Neural cell (in vitro differentiated cells): ENCODE data around the gene MACC1. TPM values are rescaled to one million over a fixed set of nuclear protein-coding genes. Genes with fewer than 3 reads are reported as not detected.

Source experiments
- H2AFZ ChIP-seq: fragments of 200-600, 300-800 bp; sonication (generic), shearing (Covaris generic); 2 replicates; pipeline ENCODE4 v1.6.0; 2014; ENCODE audit warnings: low read depth, mild to moderate bottlenecking, antibody characterized with exemption, low read length, moderate library complexity
- H3F3A ChIP-seq: fragments of 200-600 bp; shearing (Covaris generic); 2 replicates; pipeline ENCODE4 v1.6.1; 2016; ENCODE audit warnings: mild to moderate bottlenecking, moderate library complexity, mixed read lengths, antibody characterized with exemption, low read length; ENCODE audit not compliant: insufficient read depth, poor library complexity, severe bottlenecking
- H3K27ac ChIP-seq: fragments of 200-600, 300-800 bp; sonication (generic), shearing (Covaris generic); 2 replicates; pipeline ENCODE4 v1.5.1; 2014; ENCODE audit warnings: mild to moderate bottlenecking, low read length, moderate library complexity
- H3K27me3 ChIP-seq: fragments of 300-800, 200-600 bp; sonication (generic), shearing (Covaris generic); 2 replicates; pipeline ENCODE4 v1.6.0; 2014; ENCODE audit warnings: mild to moderate bottlenecking, low read depth, low read length, moderate library complexity; ENCODE audit not compliant: insufficient read depth
- H3K36me3 ChIP-seq: fragments of 300-800, 200-600 bp; sonication (generic), shearing (Covaris generic); 2 replicates; pipeline ENCODE4 v1.5.1; 2014; ENCODE audit warnings: mild to moderate bottlenecking, antibody characterized with exemption, low read length, moderate library complexity; ENCODE audit not compliant: insufficient read depth
- H3K4me2 ChIP-seq: fragments of 300-800, 200-600 bp; sonication (generic), shearing (Covaris generic); 2 replicates; pipeline ENCODE4 v1.6.0; 2014; ENCODE audit warnings: mild to moderate bottlenecking, low read length
- H3K4me3 ChIP-seq: fragments of 300-800, 200-600 bp; sonication (generic), shearing (Covaris generic); 2 replicates; pipeline ENCODE4 v1.5.1; 2014; ENCODE audit warnings: mild to moderate bottlenecking, low read length, moderate library complexity
- H3K79me2 ChIP-seq: fragments of 200-600 bp; shearing (Covaris generic); replicated peaks from 2 replicates; pipeline ENCODE4 v1.6.0; 2014; ENCODE audit warnings: mild to moderate bottlenecking, low read length, moderate library complexity; ENCODE audit not compliant: insufficient read depth
- H3K9ac ChIP-seq: fragments of 300-800, 200-600 bp; sonication (generic), shearing (Covaris generic); 2 replicates; pipeline ENCODE4 v1.6.1; 2016; ENCODE audit warnings: mild to moderate bottlenecking, low read length, mixed read lengths
- H3K9me2 ChIP-seq: fragments of 200-600 bp; shearing (Covaris generic); 2 replicates; pipeline ENCODE4 v1.6.1; 2016; ENCODE audit warnings: mild to moderate bottlenecking, low read length, mixed read lengths; ENCODE audit not compliant: insufficient read depth
- H3K9me3 ChIP-seq: fragments of 200-600, 300-800 bp; sonication (generic), shearing (Covaris generic); 2 replicates; pipeline ENCODE4 v1.6.1; 2016; ENCODE audit warnings: mild to moderate bottlenecking, mixed run types, low read length, moderate library complexity, mixed read lengths
- H4K20me1 ChIP-seq: fragments of 200-600 bp; shearing (Covaris generic); 2 replicates; pipeline ENCODE4 v1.6.1; 2016; ENCODE audit warnings: mild to moderate bottlenecking, mixed run types; ENCODE audit not compliant: insufficient read depth
- CTCF ChIP-seq: fragments of 450-650 bp; IDR thresholded peaks from 2 replicates; pipeline ENCODE4 v1.5.1; 2014; ENCODE audit warnings: antibody characterized with exemption, mild to moderate bottlenecking, moderate library complexity; ENCODE audit not compliant: poor library complexity, severe bottlenecking
- EP300 ChIP-seq: fragments of 450-650 bp; conservative IDR thresholded peaks from 2 replicates; pipeline ENCODE4 v1.6.1; 2014; ENCODE audit warnings: antibody characterized with exemption, mild to moderate bottlenecking, moderate library complexity; ENCODE audit not compliant: poor library complexity, severe bottlenecking
- EZH2 ChIP-seq: fragments of 200-600, 300-800 bp; shearing (Covaris generic), sonication (generic); IDR thresholded peaks from 2 replicates; pipeline ENCODE4 v1.6.1; 2014; ENCODE audit warnings: antibody characterized with exemption, low read length, borderline replicate concordance, mild to moderate bottlenecking; ENCODE audit not compliant: insufficient read depth, poor library complexity, severe bottlenecking
- MXI1 ChIP-seq: fragments of 450-650 bp; conservative IDR thresholded peaks from 2 replicates; pipeline ENCODE4 v1.6.1; 2014; ENCODE audit warnings: antibody characterized with exemption, mild to moderate bottlenecking; ENCODE audit not compliant: poor library complexity, severe bottlenecking
- POLR2AphosphoS5 ChIP-seq: IDR thresholded peaks from 2 replicates; pipeline ENCODE4 v1.6.1; 2012
- RAD21 ChIP-seq: fragments of 450-650 bp; conservative IDR thresholded peaks from 2 replicates; pipeline ENCODE4 v1.6.1; 2014; ENCODE audit warnings: antibody characterized with exemption, mild to moderate bottlenecking, moderate library complexity
- REST ChIP-seq: IDR thresholded peaks from 2 replicates; pipeline ENCODE4 v1.6.1; 2012; ENCODE audit warnings: borderline replicate concordance
- SMC3 ChIP-seq: fragments of 450-650 bp; conservative IDR thresholded peaks from 2 replicates; pipeline ENCODE4 v1.6.1; 2014; ENCODE audit warnings: antibody characterized with exemption, mild to moderate bottlenecking, moderate library complexity; ENCODE audit not compliant: poor library complexity
- TAF1 ChIP-seq: IDR thresholded peaks from 2 replicates; pipeline ENCODE4 v1.6.1; 2012; ENCODE audit warnings: low read depth
- polyA plus RNA-seq: library from polyadenylated mRNA; depleted of rRNA; stranded (reverse); fragments of >200 nt; gene quantifications from 2 replicates; pipeline ENCODE4 v1.2.3, GENCODE V29; 2014

MACC1 gene
- polyA plus RNA-seq, 1 donor from 2014 or later, result 0.20 TPM

DNA sequence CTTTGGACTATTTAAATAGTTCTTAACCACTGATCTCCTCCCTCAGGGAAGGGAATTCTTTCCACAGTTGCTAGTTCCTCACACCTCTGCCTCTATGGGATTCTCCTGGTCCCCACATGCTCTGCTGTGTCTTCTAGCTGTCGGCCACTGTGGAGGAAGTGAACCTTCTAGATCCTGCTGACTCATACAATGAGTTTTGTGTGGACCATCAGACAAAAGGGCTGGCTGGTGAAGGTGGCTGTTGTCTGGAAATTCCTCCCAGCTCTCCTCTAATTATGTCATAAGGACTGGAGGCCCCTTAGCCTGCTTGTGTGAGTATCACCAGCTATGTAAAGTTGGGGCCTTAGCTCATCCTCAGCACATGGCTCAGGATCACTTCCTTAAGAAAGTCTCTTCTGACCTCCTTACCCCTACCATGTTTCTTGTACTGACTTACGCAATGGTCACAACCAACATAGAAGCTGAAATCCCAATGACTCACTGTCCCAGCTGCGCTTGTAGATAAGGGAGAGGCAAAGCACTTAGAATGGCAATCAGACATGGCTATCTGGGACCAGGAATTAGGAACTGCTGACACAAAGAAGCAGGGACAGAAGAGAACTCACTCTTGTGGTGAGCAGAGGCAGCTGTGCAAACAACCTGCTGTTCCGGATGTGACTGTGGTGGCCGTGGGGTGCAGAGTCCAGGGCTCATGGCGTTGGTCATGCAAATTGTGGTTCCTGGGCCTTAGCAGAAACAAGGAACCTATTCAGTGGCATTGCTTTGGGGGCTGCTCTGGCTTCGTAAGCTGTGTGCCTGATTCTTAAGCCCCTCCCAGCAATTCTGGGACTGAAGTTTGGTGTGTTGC is 2.5 kb upstream of the MACC1 start:
- Histone ChIP-seq H3K9ac (no peak overlapping the region), H3K4me2 (no peak overlapping the region), H3K4me3 (no peak overlapping the region), H3K27ac (no peak overlapping the region), H3K36me3 (no peaks in the 10 kb centered on the region), H3K9me2 (no peaks in the 10 kb centered on the region), H4K20me1 (no peaks in the 10 kb centered on the region), H3K9me3 (no peaks in the 10 kb centered on the region), H3F3A (no peaks in the 10 kb centered on the region), H2AFZ (no peak overlapping the region), H3K27me3 (no peaks in the 10 kb centered on the region), H3K79me2 (no peaks in the 10 kb centered on the region)
- TF ChIP-seq EP300, result no peak
- TF ChIP-seq SMC3, result no peak
- no peak for TF ChIP-seq MXI1
- TF ChIP-seq CTCF, result no peak
- TF ChIP-seq POLR2AphosphoS5, result no peak
- TF ChIP-seq TAF1, result no peak
- no peak for TF ChIP-seq EZH2
- no peak for TF ChIP-seq RAD21
- TF ChIP-seq REST, result no peak

DNA sequence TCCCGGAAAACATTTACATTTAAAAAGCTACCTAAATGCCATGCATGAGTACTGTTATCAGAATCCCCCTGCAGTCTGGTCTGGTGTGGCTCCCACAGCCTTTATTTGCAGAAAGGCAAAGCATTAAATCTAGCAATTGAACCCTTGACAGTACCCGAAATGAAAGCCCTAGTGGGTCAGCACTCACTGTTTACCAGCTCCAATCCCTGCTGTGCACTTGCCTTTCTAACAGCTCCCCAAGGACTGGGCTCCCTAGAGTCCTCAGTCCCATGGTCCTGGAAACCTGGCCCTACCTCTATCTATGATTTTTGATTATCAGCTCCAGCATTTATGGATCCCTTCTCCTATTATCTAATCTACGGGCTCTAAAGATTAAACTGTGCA is 1.9 kb upstream of the MACC1 start:
- Histone ChIP-seq H3K36me3 (no peaks in the 10 kb centered on the region), H3K27me3 (no peaks in the 10 kb centered on the region), H3K9me3 (no peaks in the 10 kb centered on the region), H2AFZ (no peak overlapping the region), H3K79me2 (no peaks in the 10 kb centered on the region), H4K20me1 (no peaks in the 10 kb centered on the region), H3F3A (no peaks in the 10 kb centered on the region), H3K9ac (no peak overlapping the region), H3K27ac (no peak overlapping the region), H3K9me2 (no peaks in the 10 kb centered on the region), H3K4me2 (no peak overlapping the region), H3K4me3 (no peak overlapping the region)
- no peak for TF ChIP-seq TAF1
- no peak for TF ChIP-seq EZH2
- no peak for TF ChIP-seq CTCF
- TF ChIP-seq SMC3, result no peak
- no peak for TF ChIP-seq EP300
- no peak for TF ChIP-seq MXI1
- no peak for TF ChIP-seq RAD21
- TF ChIP-seq REST, result no peak
- no peak for TF ChIP-seq POLR2AphosphoS5
